Fibroblast of lung (primary cell): ENCODE data around the gene OGFR. TPM values are rescaled to one million over a fixed set of nuclear protein-coding genes. Genes with fewer than 3 reads are reported as not detected.

Source experiments
- DNase-seq, 2 donors: peaks; one replicate each; pipeline versions ENCODE4 v3.0.0 to v3.0.0-alpha.2; 2010; ENCODE audit warnings: low read depth in 2 of 2
- H2AFZ ChIP-seq: 2 replicates; pipeline ENCODE4 v1.5.1; 2012; ENCODE audit warnings: low read length, control low read depth, inconsistent platforms
- H3K27ac ChIP-seq: 2 replicates; pipeline ENCODE4 v1.5.1; 2011; ENCODE audit warnings: low read length, control low read depth; ENCODE audit not compliant: insufficient read depth
- H3K27me3 ChIP-seq: 2 replicates; pipeline ENCODE4 v1.5.1; 2011; ENCODE audit warnings: mild to moderate bottlenecking, low read length; ENCODE audit not compliant: control insufficient read depth, insufficient read depth
- H3K36me3 ChIP-seq: 2 replicates; pipeline ENCODE4 v1.5.1; 2011; ENCODE audit warnings: low read length; ENCODE audit not compliant: control insufficient read depth, insufficient read depth
- H3K4me1 ChIP-seq: 2 replicates; pipeline ENCODE4 v1.5.1; 2011; ENCODE audit warnings: low read length; ENCODE audit not compliant: control insufficient read depth, insufficient read depth; ENCODE audit errors: extremely low read depth
- H3K4me2 ChIP-seq: 2 replicates; pipeline ENCODE4 v1.5.1; 2011; ENCODE audit warnings: low read length, control low read depth; ENCODE audit not compliant: insufficient read depth; ENCODE audit errors: extremely low read depth
- H3K4me3 ChIP-seq, 4 experiments: fragments of 200-600 bp in 1 of 4; sonication (generic) in 1 of 4; replicated peaks in 1 of 4; 2 replicates each; pipeline ENCODE4 v1.5.1; 2011 to 2016; ENCODE audit warnings: low read length in 4 of 4, low read depth in 3 of 4, mild to moderate bottlenecking in 3 of 4, control low read depth in 2 of 4, inconsistent platforms in 1 of 4, mixed read lengths in 1 of 4; ENCODE audit not compliant: insufficient read depth in 1 of 4; ENCODE audit errors: control extremely low read depth in 1 of 4
- H3K79me2 ChIP-seq: 2 replicates; pipeline ENCODE4 v1.5.1; 2012; ENCODE audit warnings: mild to moderate bottlenecking, low read length, inconsistent platforms; ENCODE audit not compliant: control insufficient read depth, insufficient read depth
- H3K9ac ChIP-seq: 2 replicates; pipeline ENCODE4 v1.5.1; 2011; ENCODE audit warnings: mild to moderate bottlenecking, low read length, control low read depth; ENCODE audit not compliant: insufficient read depth
- H3K9me3 ChIP-seq: 2 replicates; pipeline ENCODE4 v1.5.1; 2012; ENCODE audit warnings: low read depth, low read length; ENCODE audit not compliant: control insufficient read depth, insufficient read depth
- H4K20me1 ChIP-seq: 2 replicates; pipeline ENCODE4 v1.5.1; 2011; ENCODE audit warnings: low read length; ENCODE audit not compliant: control insufficient read depth, insufficient read depth; ENCODE audit errors: extremely low read depth
- CTCF ChIP-seq, 2 donors: IDR thresholded peaks in 1 of 2; conservative IDR thresholded peaks in 1 of 2; 1 replicate in 1 of 2; 2 replicates in 1 of 2; pipeline ENCODE4 v1.5.1; 2011 to 2012; ENCODE audit warnings: low read length in 2 of 2, control low read depth in 1 of 2, inconsistent platforms in 1 of 2, low read depth in 1 of 2, mild to moderate bottlenecking in 1 of 2
- EZH2 ChIP-seq: IDR thresholded peaks from 2 replicates; pipeline ENCODE4 v1.5.1; 2012; ENCODE audit warnings: low read length, control low read depth, mild to moderate bottlenecking; ENCODE audit errors: missing control alignments
- polyA plus RNA-seq, 2 donors: library from polyadenylated mRNA; depleted of rRNA in 1 of 2; stranded (reverse) in 1 of 2; unstranded in 1 of 2; fragments of >200 nt; gene quantifications; 2 replicates each; pipeline ENCODE4 v1.2.1, GENCODE V29; 2011 to 2012; ENCODE audit warnings: missing spikeins in 1 of 2
- total RNA-seq: library from RNA; depleted of rRNA; stranded (reverse); fragments of >200 nt; gene quantifications from 2 replicates; pipeline ENCODE4 v1.2.1, GENCODE V29; 2014

The OGFR gene
- total and polyA plus RNA-seq, 2 donors (not counting 1 experiment from before 2014, with no cell fraction given): 19.7 to 34.0 TPM

DNA sequence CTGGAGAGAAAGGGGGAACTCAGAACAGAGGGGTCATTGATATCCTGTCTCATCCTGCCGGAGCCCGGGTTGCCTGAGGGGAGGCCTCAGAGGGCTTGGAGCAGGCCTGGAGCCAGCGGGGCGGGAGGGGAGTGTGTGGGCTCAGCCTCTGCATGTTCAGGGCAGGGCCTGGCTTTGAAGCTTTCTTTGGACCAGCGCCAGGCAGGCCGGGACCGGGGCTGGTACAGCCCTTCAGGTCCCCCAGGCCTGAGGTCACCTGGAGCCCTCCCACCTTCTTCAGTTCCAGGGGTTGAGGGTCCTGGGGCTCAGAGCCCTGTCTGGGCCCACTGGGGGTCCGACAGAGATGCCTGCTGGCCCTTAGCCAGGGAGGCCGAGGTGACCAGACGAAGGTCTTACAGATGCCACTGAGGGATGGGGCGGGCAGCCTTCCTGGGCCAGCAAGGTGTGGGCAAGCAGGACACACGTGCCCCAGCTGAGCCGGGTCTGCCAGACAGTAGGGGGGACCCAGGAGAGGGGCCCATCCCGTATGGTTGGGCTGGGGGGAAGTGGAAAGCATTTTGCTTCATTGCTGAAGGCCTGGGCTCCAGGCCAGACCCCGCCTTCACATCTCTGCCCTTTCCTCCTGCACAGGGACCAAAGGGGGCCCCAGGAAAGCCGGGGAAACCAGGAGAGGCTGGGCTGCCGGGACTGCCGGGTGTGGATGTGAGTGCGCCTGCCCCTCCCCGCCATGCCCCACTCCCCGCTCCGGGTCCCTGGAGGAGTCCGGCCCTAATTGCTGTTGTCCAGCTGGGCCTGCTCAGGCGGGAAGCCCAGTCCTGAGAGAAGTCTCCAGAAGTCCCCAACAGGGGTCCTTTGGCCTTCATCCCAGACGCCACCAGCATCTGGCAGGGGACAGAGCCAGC is 14.2 kb downstream of the OGFR start:
- peak overlapping the region; percentile 64 for H3K4me2 ChIP-seq
- no peak overlapping the region for H3K9ac ChIP-seq
- no peak overlapping the region for H2AFZ ChIP-seq
- H3K4me3 ChIP-seq: no peak overlapping the region
- H3K4me1 ChIP-seq: peaks cover 16% of the 10 kb centered on the region
- H3K27me3 ChIP-seq: peaks cover 9% of the 10 kb centered on the region
- no peak overlapping the region for H3K27ac ChIP-seq
- H3K9me3 ChIP-seq: no peaks in the 10 kb centered on the region
- H3K36me3 ChIP-seq: peaks cover 1% of the 10 kb centered on the region
- no peak for TF ChIP-seq EZH2
- TF ChIP-seq CTCF (conservative IDR thresholded peaks at IDR 0.05 in 1 of 2, IDR thresholded peaks at IDR 0.05 in 1 of 2; ENCODE audit: low read depth in 1 of 2, low read length in 2 of 2): no peak
- no peaks in the 10 kb centered on the region for H4K20me1 ChIP-seq
- no peaks in the 10 kb centered on the region for H3K79me2 ChIP-seq
- DNase-seq: peak in 1 of 2 donors; percentile 70

GRCh38 chr20:62819494-62820174 is 15.0 kb downstream of the OGFR start:
- no peak overlapping the region for H3K27ac ChIP-seq
- peaks cover 16% of the 10 kb centered on the region for H3K4me1 ChIP-seq
- peak; percentile 36 to 69 for DNase-seq

More at GRCh38 chr20:62819494-62820174, 15.0 kb downstream of the OGFR start:
- Histone ChIP-seq H3K36me3 (no peaks in the 10 kb centered on the region), H3K9ac (no peak overlapping the region), H4K20me1 (no peaks in the 10 kb centered on the region), H3K27me3 (peaks cover 9% of the 10 kb centered on the region), H3K4me2 (no peak overlapping the region), H3K9me3 (no peaks in the 10 kb centered on the region), H2AFZ (no peak overlapping the region), H3K79me2 (no peaks in the 10 kb centered on the region), H3K4me3 (no peak overlapping the region)
- TF ChIP-seq EZH2 (no peak), CTCF (conservative IDR thresholded peaks at IDR 0.05 in 1 of 2, IDR thresholded peaks at IDR 0.05 in 1 of 2; ENCODE audit: low read depth in 1 of 2, low read length in 2 of 2) (no peak)
